Esophagus squamous epithelium (tissue), 4 donors: ENCODE results near the gene CRB1.

Experiments
- POLR2A ChIP-seq, 4 donors: fragments of 450-650 bp; IDR thresholded peaks; one replicate each; pipeline ENCODE4 v1.6.1; 2017; ENCODE audit warnings: antibody characterized with exemption in 4 of 4, mild to moderate bottlenecking in 4 of 4, moderate library complexity in 3 of 4
- TF ChIP-seq, protein P1 (sequence below), 6 experiments: fragments of 450-650 bp in 4 of 6; fragments of 200-600 bp in 2 of 6; sonication (generic) in 2 of 6; IDR thresholded peaks; one replicate each; pipeline ENCODE4 v1.5.1; 2016 to 2019; ENCODE audit warnings: antibody characterized with exemption in 6 of 6, mild to moderate bottlenecking in 4 of 6, moderate library complexity in 4 of 6

DNA sequence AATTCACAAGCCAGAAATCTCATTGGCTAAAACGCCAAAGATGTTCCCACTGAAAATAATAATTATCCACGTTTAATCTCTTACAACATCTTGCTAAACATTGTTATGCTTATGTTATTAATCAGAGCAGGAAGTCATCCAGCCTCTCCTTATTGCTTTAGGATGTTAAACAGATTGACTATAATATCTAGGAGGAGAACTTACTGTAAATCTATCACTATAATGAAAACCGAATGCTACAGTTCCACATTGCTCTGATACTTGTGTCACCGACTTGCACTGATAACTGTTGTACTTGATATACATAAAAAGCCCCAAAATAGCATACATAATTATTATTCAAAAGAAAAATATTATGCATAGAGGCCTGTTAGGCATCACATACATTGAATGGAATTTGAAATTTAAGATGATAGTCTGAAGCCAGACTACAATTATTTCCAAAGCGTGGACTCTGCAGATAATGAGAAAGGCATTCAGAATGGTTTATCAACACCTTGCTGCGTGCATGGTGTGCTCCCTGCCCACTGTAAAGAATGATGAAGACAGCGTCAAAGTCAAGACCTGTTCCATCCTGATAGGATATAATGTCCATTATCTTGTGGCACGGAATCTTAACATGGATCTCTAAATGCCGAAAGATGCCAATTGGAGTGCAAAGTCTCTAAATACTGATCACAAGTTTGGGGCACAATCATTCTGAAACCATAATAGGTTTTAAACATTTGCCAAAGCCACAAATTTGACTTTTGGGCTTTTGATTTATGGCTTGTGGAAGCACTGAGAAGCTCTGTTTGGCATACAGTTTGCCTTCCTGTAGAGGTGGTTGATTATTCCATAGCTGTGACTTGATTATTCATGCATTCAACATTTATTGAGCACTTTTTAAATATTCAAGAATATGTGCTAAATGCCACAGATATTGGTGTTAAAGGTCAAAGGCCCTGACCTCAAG lies 71.3 kb downstream of the CRB1 start:
- TF ChIP-seq POLR2A (IDR thresholded peaks at IDR 0.05) = no peak
- TF ChIP-seq, protein P1, sequence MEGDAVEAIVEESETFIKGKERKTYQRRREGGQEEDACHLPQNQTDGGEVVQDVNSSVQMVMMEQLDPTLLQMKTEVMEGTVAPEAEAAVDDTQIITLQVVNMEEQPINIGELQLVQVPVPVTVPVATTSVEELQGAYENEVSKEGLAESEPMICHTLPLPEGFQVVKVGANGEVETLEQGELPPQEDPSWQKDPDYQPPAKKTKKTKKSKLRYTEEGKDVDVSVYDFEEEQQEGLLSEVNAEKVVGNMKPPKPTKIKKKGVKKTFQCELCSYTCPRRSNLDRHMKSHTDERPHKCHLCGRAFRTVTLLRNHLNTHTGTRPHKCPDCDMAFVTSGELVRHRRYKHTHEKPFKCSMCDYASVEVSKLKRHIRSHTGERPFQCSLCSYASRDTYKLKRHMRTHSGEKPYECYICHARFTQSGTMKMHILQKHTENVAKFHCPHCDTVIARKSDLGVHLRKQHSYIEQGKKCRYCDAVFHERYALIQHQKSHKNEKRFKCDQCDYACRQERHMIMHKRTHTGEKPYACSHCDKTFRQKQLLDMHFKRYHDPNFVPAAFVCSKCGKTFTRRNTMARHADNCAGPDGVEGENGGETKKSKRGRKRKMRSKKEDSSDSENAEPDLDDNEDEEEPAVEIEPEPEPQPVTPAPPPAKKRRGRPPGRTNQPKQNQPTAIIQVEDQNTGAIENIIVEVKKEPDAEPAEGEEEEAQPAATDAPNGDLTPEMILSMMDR (IDR thresholded peaks at IDR 0.05) = no peak
